ENCODE measurements around the gene KMT5B. TPM values are rescaled to one million over a fixed set of nuclear protein-coding genes. Genes with fewer than 3 reads are reported as not detected.

KMT5B gene
- total and polyA plus RNA-seq, 10 of the 15 experiments (the other 5 are each of a cell fraction or from before 2014, with no cell fraction given), result 4.7 to 21.8 (median 18.0) TPM

DNA sequence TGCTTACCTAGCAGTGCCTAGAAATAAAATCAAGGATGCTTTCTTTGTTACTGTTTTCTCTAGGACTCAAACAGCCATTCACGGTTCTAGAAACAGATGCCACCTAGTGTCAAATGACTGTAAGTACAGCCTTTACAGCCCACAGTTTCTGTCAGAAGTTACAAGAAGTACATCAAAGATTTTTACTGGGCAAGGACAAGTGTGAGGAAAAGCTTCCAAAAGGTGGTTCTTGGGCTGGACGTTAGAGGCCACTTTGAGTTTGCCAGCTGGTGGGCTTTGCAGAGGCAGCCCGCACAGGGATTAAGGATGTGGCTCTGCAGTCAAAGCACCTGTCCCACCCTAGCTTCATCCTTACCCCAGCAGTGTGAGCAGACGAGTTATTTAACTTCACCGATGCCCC lies 6.9 kb downstream of the KMT5B start:
- POLR2A ChIA-PET, result interaction anchor here (1.0 kb wide), 1 partner anchor 168 kb away, joined by 3 read pairs; no protein-coding TSS in a partner anchor
- no TSS peak for BruUV-seq (replicated peaks)
- peaks cover 20% of the 10 kb centered on the region for H3K4me1 ChIP-seq (ENCODE audit: control insufficient read depth, insufficient read depth, low read length)
- no peak for DNase-seq (ENCODE audit: low read depth, low spot score)
- H3K27ac ChIP-seq (ENCODE audit: control insufficient read depth, insufficient read depth), result no peak overlapping the region
- SMC1A ChIA-PET (ENCODE audit: uncharacterized antibody, unreplicated experiment), result interaction anchor here (0.8 to 1.4 kb wide), 3 partner anchors 14 to 197 kb away, joined by 3 to 5 read pairs (median 4); no protein-coding TSS in a partner anchor
- H3K9me3 ChIP-seq (replicated peaks; ENCODE audit: control insufficient read depth, insufficient read depth, low read length), result no peaks in the 10 kb centered on the region
- no peak overlapping the region for H3K9ac ChIP-seq (ENCODE audit: control insufficient read depth, insufficient read depth, low read length)
- H3K4me3 ChIP-seq, result no peak overlapping the region
- TF ChIP-seq CTCF (IDR thresholded peaks at IDR 0.05 in 2 of 3, conservative IDR thresholded peaks at IDR 0.05 in 1 of 3; ENCODE audit: control insufficient read depth in 2 of 3, extremely low read depth in 1 of 3, insufficient read depth in 1 of 3, low read depth in 3 of 3, low read length in 3 of 3) (peak; percentile 77 to 82 (median 78)), SMC3 (IDR thresholded peaks at IDR 0.05; ENCODE audit: borderline replicate concordance, low read length) (peak; percentile 72), MLLT1 (IDR thresholded peaks at IDR 0.05) (no peak), RAD21 (IDR thresholded peaks at IDR 0.05; ENCODE audit: insufficient read depth, low read depth, low read length) (peak; percentile 78)
- 44% methylated on average over 5 of the region's 5 CpGs for WGBS (ENCODE audit: insufficient coverage, insufficient replicate concordance, low lambda C conversion rate, missing lambda C conversion rate)
- in situ Hi-C loops (cut with MboI), result loop anchor here (5.0 kb wide), 1 partner anchor 199 kb away; no protein-coding TSS in a partner anchor
- peaks cover 9% of the 10 kb centered on the region for H4K20me1 ChIP-seq (ENCODE audit: control insufficient read depth, insufficient read depth)
- peak; percentile 69 for ATAC-seq
- H2AFZ ChIP-seq (ENCODE audit: control insufficient read depth, low read depth, low read length), result no peak overlapping the region
- H3K4me2 ChIP-seq (ENCODE audit: control insufficient read depth, insufficient read depth), result no peak overlapping the region
- RAD21 ChIA-PET (ENCODE audit: unreplicated experiment), result interaction anchor here (0.7 kb wide), 1 partner anchor 131 kb away, joined by 3 read pairs; no protein-coding TSS in a partner anchor
- FAIRE-seq, result peak; percentile 70
- no peaks in the 10 kb centered on the region for H3K27me3 ChIP-seq (replicated peaks in 1 of 2; ENCODE audit: control insufficient read depth in 2 of 2, insufficient read depth in 2 of 2, low read length in 1 of 2)
- intact Hi-C loops (cut with micrococcal nuclease; ENCODE audit: unreplicated experiment), result loop anchor here (5.0 kb wide), 1 partner anchor 204 kb away; the partner anchor contains the start of gene UNC93B1
- peaks cover 54% of the 10 kb centered on the region for H3K79me2 ChIP-seq (ENCODE audit: control insufficient read depth, insufficient read depth, low read length)
- CTCF ChIA-PET, result interaction anchor here (0.7 to 5.3 kb wide), 11 partner anchors 12 to 243 kb away, joined by 3 to 57 read pairs (median 5); partner anchors contain the start of gene ALDH3B1
- H3K36me3 ChIP-seq (ENCODE audit: control insufficient read depth in 2 of 2, insufficient read depth in 2 of 2, low read length in 1 of 2), result no peaks in the 10 kb centered on the region
